H1 (cell line): ENCODE results near the gene RUSF1. TPM values are rescaled to one million over a fixed set of nuclear protein-coding genes. Genes with fewer than 3 reads are reported as not detected.

Experiments
- CTCF ChIA-PET: fragments of 300-600 bp; sonication (Branson Sonifier 250); formaldehyde crosslinking; loops from one replicate; lab custom pipeline; 2021; ENCODE audit not compliant: partially characterized antibody; lab: Charles Lee
- POLR2A ChIA-PET: fragments of 300-600 bp; sonication (Branson Sonifier 250); formaldehyde crosslinking; loops from one replicate; lab custom pipeline; 2021; ENCODE audit warnings: inconsistent platforms; ENCODE audit not compliant: partially characterized antibody; lab: Charles Lee
- DNase-seq, 2 experiments: peaks; one replicate each; pipeline versions ENCODE4 v3.0.0 to v3.0.0-alpha.2; 2010 to 2022; ENCODE audit warnings: low spot score in 2 of 2, low read depth in 1 of 2, mixed read lengths in 1 of 2
- FAIRE-seq: peaks from 2 replicates; lab custom pipeline; 2011; peaks lifted over from hg19 to GRCh38; lab: Jason Lieb, UNC
- H2AFZ ChIP-seq: 2 replicates; pipeline ENCODE4 v1.8.1; 2012; ENCODE audit warnings: low read length, inconsistent platforms
- H2AK5ac ChIP-seq: 2 replicates; pipeline ENCODE4 v1.6.1; 2013; ENCODE audit warnings: low read depth, low read length
- H2BK120ac ChIP-seq: replicated peaks from 2 replicates; pipeline ENCODE3; 2013; ENCODE audit warnings: low read depth, low read length, inconsistent platforms
- H2BK12ac ChIP-seq: 2 replicates; pipeline ENCODE4 v1.6.1; 2013; ENCODE audit warnings: low read depth, low read length
- H2BK15ac ChIP-seq: 2 replicates; pipeline ENCODE4 v1.6.1; 2013; ENCODE audit warnings: low read length
- H2BK20ac ChIP-seq: 2 replicates; pipeline ENCODE4 v1.6.1; 2013; ENCODE audit warnings: low read length
- H2BK5ac ChIP-seq: 2 replicates; pipeline ENCODE4 v1.6.1; 2013; ENCODE audit warnings: low read depth, low read length
- H3K14ac ChIP-seq: 2 replicates; pipeline ENCODE4 v1.6.1; 2013; ENCODE audit warnings: inconsistent platforms; ENCODE audit not compliant: insufficient read length
- H3K18ac ChIP-seq: 2 replicates; pipeline ENCODE4 v1.6.1; 2013; ENCODE audit warnings: low read length; ENCODE audit errors: extremely low read depth
- H3K23ac ChIP-seq: 2 replicates; pipeline ENCODE4 v1.6.1; 2013; ENCODE audit warnings: inconsistent platforms; ENCODE audit not compliant: insufficient read length
- H3K23me2 ChIP-seq: 2 replicates; pipeline ENCODE4 v1.6.1; 2013; ENCODE audit warnings: low read depth, low read length
- H3K27ac ChIP-seq: 2 replicates; pipeline ENCODE4 v1.6.1; 2011; ENCODE audit warnings: low read depth, low read length, inconsistent platforms
- H3K27me3 ChIP-seq, 4 experiments: replicated peaks in 1 of 4; 1 replicate in 1 of 4; 2 replicates in 3 of 4; pipeline versions ENCODE4 v1.6.1 to v1.8.1; 2011 to 2013; ENCODE audit warnings: low read length in 3 of 4, mild to moderate bottlenecking in 3 of 4, inconsistent platforms in 2 of 4, mixed read lengths in 2 of 4, moderate library complexity in 1 of 4; ENCODE audit not compliant: control insufficient read depth in 3 of 4, insufficient read depth in 3 of 4; ENCODE audit errors: extremely low read depth in 1 of 4
- H3K36me3 ChIP-seq, 4 experiments: 2 replicates each; pipeline versions ENCODE4 v1.6.1 to v1.8.1; 2011 to 2013; ENCODE audit warnings: mild to moderate bottlenecking in 4 of 4, low read length in 3 of 4, moderate library complexity in 2 of 4, control low read depth in 1 of 4, inconsistent platforms in 1 of 4; ENCODE audit not compliant: insufficient read depth in 4 of 4, control insufficient read depth in 2 of 4
- H3K4ac ChIP-seq: replicated peaks from 2 replicates; pipeline ENCODE3; 2013; ENCODE audit warnings: low read length, low read depth, mixed read lengths, inconsistent platforms; ENCODE audit not compliant: insufficient read length
- H3K4me1 ChIP-seq, 4 experiments: replicated peaks in 1 of 4; 1 replicate in 1 of 4; 2 replicates in 3 of 4; pipeline versions ENCODE4 v1.6.1 to v1.8.1; 2011 to 2013; ENCODE audit warnings: low read length in 3 of 4, inconsistent platforms in 2 of 4, mixed read lengths in 1 of 4; ENCODE audit not compliant: insufficient read depth in 4 of 4, control insufficient read depth in 3 of 4
- H3K4me2 ChIP-seq, 2 experiments: 2 replicates each; pipeline versions ENCODE4 v1.6.1 to v1.8.1; 2011 to 2013; ENCODE audit warnings: low read depth in 2 of 2, low read length in 2 of 2, control low read depth in 1 of 2, inconsistent platforms in 1 of 2, mild to moderate bottlenecking in 1 of 2; ENCODE audit not compliant: insufficient read depth in 1 of 2
- H3K4me3 ChIP-seq, 4 experiments: fragments of 200-600, 300-600 bp in 1 of 4; sonication (generic), shearing (Covaris generic), sonication (Bioruptor Twin) in 1 of 4; 2 replicates each; pipeline versions ENCODE4 v1.5.1 to v1.8.1; 2011 to 2016; ENCODE audit warnings: low read length in 4 of 4, low read depth in 3 of 4, control low read depth in 2 of 4, inconsistent platforms in 2 of 4, mild to moderate bottlenecking in 2 of 4, mixed read lengths in 1 of 4, moderate library complexity in 1 of 4; ENCODE audit not compliant: insufficient read depth in 2 of 4; ENCODE audit errors: extremely low read depth in 1 of 4
- H3K56ac ChIP-seq: replicated peaks from 2 replicates; pipeline ENCODE3; 2013; ENCODE audit warnings: low read depth, mild to moderate bottlenecking, mixed read lengths, low read length, inconsistent platforms; ENCODE audit not compliant: insufficient read length
- H3K79me1 ChIP-seq: 2 replicates; pipeline ENCODE4 v1.6.1; 2013; ENCODE audit warnings: low read depth, low read length, control low read depth
- H3K79me2 ChIP-seq, 2 experiments: 2 replicates each; pipeline versions ENCODE4 v1.6.1 to v1.8.1; 2012 to 2013; ENCODE audit warnings: low read length in 2 of 2, mild to moderate bottlenecking in 2 of 2, inconsistent platforms in 1 of 2; ENCODE audit not compliant: insufficient read depth in 2 of 2, control insufficient read depth in 1 of 2
- H3K9ac ChIP-seq, 4 experiments: replicated peaks in 1 of 4; 1 replicate in 1 of 4; 2 replicates in 3 of 4; pipeline versions ENCODE4 v1.6.1 to v1.8.1; 2011 to 2013; ENCODE audit warnings: low read depth in 3 of 4, low read length in 3 of 4, control low read depth in 2 of 4, mild to moderate bottlenecking in 2 of 4, moderate library complexity in 2 of 4, inconsistent platforms in 1 of 4; ENCODE audit errors: extremely low read depth in 1 of 4
- H3K9me3 ChIP-seq, 2 experiments: 2 replicates each; pipeline versions ENCODE4 v1.6.1 to v1.8.1; 2012 to 2013; ENCODE audit warnings: mild to moderate bottlenecking in 2 of 2, moderate library complexity in 2 of 2, control low read depth in 1 of 2, inconsistent platforms in 1 of 2, low read depth in 1 of 2, low read length in 1 of 2, mixed read lengths in 1 of 2; ENCODE audit not compliant: insufficient read depth in 2 of 2
- H4K20me1 ChIP-seq, 2 experiments: replicated peaks in 1 of 2; 2 replicates each; pipeline versions ENCODE3 to v1.8.1; 2011 to 2013; ENCODE audit warnings: inconsistent platforms in 2 of 2, low read length in 2 of 2, mild to moderate bottlenecking in 1 of 2; ENCODE audit not compliant: insufficient read depth in 2 of 2, control insufficient read depth in 1 of 2
- H4K5ac ChIP-seq: 2 replicates; pipeline ENCODE4 v1.6.1; 2013; ENCODE audit warnings: low read length, low read depth, mixed read lengths, inconsistent platforms; ENCODE audit not compliant: insufficient read length
- H4K8ac ChIP-seq: 2 replicates; pipeline ENCODE4 v1.8.0; 2013; ENCODE audit warnings: mild to moderate bottlenecking, moderate library complexity, low read length, inconsistent platforms; ENCODE audit not compliant: insufficient read depth; ENCODE audit errors: extremely low read depth
- H4K91ac ChIP-seq: replicated peaks from 2 replicates; pipeline ENCODE3; 2013; ENCODE audit warnings: low read length, mixed read lengths, inconsistent platforms; ENCODE audit not compliant: insufficient read length
- EP300 ChIP-seq, 2 experiments: IDR thresholded peaks; 1 replicate in 1 of 2; 2 replicates in 1 of 2; pipeline ENCODE4 v1.6.1; 2011 to 2012; ENCODE audit warnings: low read depth in 2 of 2, low read length in 2 of 2, mild to moderate bottlenecking in 2 of 2, borderline replicate concordance in 1 of 2, inconsistent platforms in 1 of 2, moderate library complexity in 1 of 2
- SP4 ChIP-seq: IDR thresholded peaks from 2 replicates; pipeline ENCODE4 v1.6.1; 2012; ENCODE audit warnings: low read length, inconsistent platforms
- SUZ12 ChIP-seq: fragments of 200-600 bp; sonication (generic); IDR thresholded peaks from 2 replicates; pipeline ENCODE4 v1.6.1; 2012; ENCODE audit warnings: mild to moderate bottlenecking, inconsistent platforms, low read length, moderate library complexity, mixed read lengths
- TBP ChIP-seq: IDR thresholded peaks from 2 replicates; pipeline ENCODE4 v1.6.1; 2011; ENCODE audit warnings: low read depth, low read length, improper control_type of control experiment
- WGBS, 2 experiments: shearing (Covaris generic) in 1 of 2; methylation state at CpG; one replicate each; pipeline versions ENCODE4 v1.1.6 to v1.1.7; 2013 to 2015; ENCODE audit warnings: low lambda C conversion rate in 2 of 2, mixed read lengths in 2 of 2, inconsistent platforms in 1 of 2, low coverage in 1 of 2, missing lambda C conversion rate in 1 of 2; ENCODE audit not compliant: insufficient replicate concordance in 2 of 2, insufficient coverage in 1 of 2, insufficient read length in 1 of 2; ENCODE audit errors: extremely low coverage in 1 of 2, missing lambda C conversion rate in 1 of 2; 5-methylcytosine and 5-hydroxymethylcytosine counted together
- polyA plus RNA-seq, 7 experiments: library from polyadenylated mRNA; depleted of rRNA in 3 of 7; stranded (reverse) in 5 of 7; unstranded in 2 of 7; fragments of >200 nt in 5 of 7; fragments of 200-250 nt in 2 of 7; gene quantifications; 1 replicate in 5 of 7; 2 replicates in 1 of 7; 4 replicates in 1 of 7; pipeline versions ENCODE4 v1.2.1 to v1.2.3, GENCODE V29; 2011 to 2013; ENCODE audit warnings: missing spikeins in 2 of 7, mixed read lengths in 2 of 7
- total RNA-seq: library from RNA; stranded (reverse); fragmentation: NEBNext Ultra II Directional; extraction: Animal tissue kit (Norgen Biotek cat#: 25700); gene quantifications from 2 replicates; pipeline ENCODE4 v1.2.1, GENCODE V29; 2021

Gene RUSF1
- total and polyA plus RNA-seq, 2 of the 8 experiments (the other 6 are each of a cell fraction or from before 2014, with no cell fraction given) = 22.5 to 33.7 TPM

- no peak for DNase-seq
- no peak overlapping the region for H3K9ac ChIP-seq
- H4K20me1 ChIP-seq = no peaks in the 10 kb centered on the region
- no peak overlapping the region for H2BK12ac ChIP-seq
- no peak overlapping the region for H3K4me2 ChIP-seq
- no peak overlapping the region for H2AFZ ChIP-seq
- TF ChIP-seq SUZ12 (no peak), TBP (no peak), SP4 (no peak), EP300 (IDR thresholded peaks at IDR 0.05; ENCODE audit: borderline replicate concordance in 1 of 2, low read depth in 2 of 2, low read length in 2 of 2) (no peak)
- H4K8ac ChIP-seq = no peak overlapping the region
- H3K27ac ChIP-seq = no peak overlapping the region
- no peak overlapping the region for H2AK5ac ChIP-seq
- H2BK5ac ChIP-seq = no peak overlapping the region
- H4K5ac ChIP-seq = no peak overlapping the region
- ChIA-PET POLR2A (interaction anchor here (0.9 kb wide), 1 partner anchor 23 kb away, joined by 3 read pairs; no protein-coding TSS in a partner anchor), CTCF (interaction anchor here (1.0 kb wide), 1 partner anchor 402 kb away, joined by 3 read pairs; no protein-coding TSS in a partner anchor)
- H3K36me3 ChIP-seq = peaks cover 0 to 13% (median 1%) of the 10 kb centered on the region in 4 experiments; a peak in 4 of 8 replicates
- no peaks in the 10 kb centered on the region for H3K79me2 ChIP-seq
- H4K91ac ChIP-seq = no peak overlapping the region
- H3K18ac ChIP-seq = no peak overlapping the region
- peaks cover 0 to 3% (median 3%) of the 10 kb centered on the region in 4 experiments; a peak in 4 of 7 replicates for H3K27me3 ChIP-seq
- no peaks in the 10 kb centered on the region for H3K79me1 ChIP-seq
- no peaks in the 10 kb centered on the region for H3K9me3 ChIP-seq
- no peak for FAIRE-seq
- no peak overlapping the region for H3K56ac ChIP-seq
- H3K4me1 ChIP-seq = peaks cover 0 to 3% (median 0%) of the 10 kb centered on the region in 4 experiments; a peak in 2 of 7 replicates
- no peak overlapping the region for H3K14ac ChIP-seq
- no peak overlapping the region for H2BK120ac ChIP-seq
- H3K4ac ChIP-seq = no peak overlapping the region
- H3K23ac ChIP-seq = no peak overlapping the region
- 89% methylated on average over 16 of the region's 18 CpGs; no CpG with 5 or more reads in 1 of the 2 experiments for WGBS, 2 experiments
- no peak overlapping the region for H2BK15ac ChIP-seq
- no peaks in the 10 kb centered on the region for H3K23me2 ChIP-seq
- H2BK20ac ChIP-seq = no peak overlapping the region
- no peak overlapping the region for H3K4me3 ChIP-seq
These were observed 41.8 kb downstream of the RUSF1 start for GRCh38 chr16:31466381-31466841.
